Peyer's patch (tissue), 4 donors: ENCODE measurements around the gene CBX8. TPM values are rescaled to one million over a fixed set of nuclear protein-coding genes. Genes with fewer than 3 reads are reported as not detected.

ENCODE experiments used
- DNase-seq, 3 donors: peaks; one replicate each; pipeline ENCODE4 v3.0.0-alpha.2; 2017 to 2019
- H3K27ac ChIP-seq, 4 donors: fragments of 200-600 bp; sonication (generic); one replicate each; pipeline ENCODE4 v1.5.1; 2016 to 2019
- H3K27me3 ChIP-seq, 2 donors: fragments of 200-600 bp; sonication (generic); one replicate each; pipeline ENCODE4 v1.5.1; 2019
- H3K36me3 ChIP-seq, 3 donors: fragments of 200-600 bp; sonication (generic); one replicate each; pipeline ENCODE4 v1.5.1; 2016 to 2019
- H3K4me1 ChIP-seq, 4 donors: fragments of 200-600 bp; sonication (generic); one replicate each; pipeline ENCODE4 v1.5.1; 2016 to 2019
- H3K4me3 ChIP-seq, 4 donors: fragments of 200-600 bp; sonication (generic); 1 replicate in 3 of 4; 2 replicates in 1 of 4; pipeline ENCODE4 v1.5.1; 2016 to 2019; ENCODE audit warnings: mild to moderate bottlenecking in 1 of 4
- H3K9me3 ChIP-seq, 4 donors: fragments of 200-600 bp; sonication (generic); one replicate each; pipeline ENCODE4 v1.5.1; 2016 to 2019; ENCODE audit warnings: mild to moderate bottlenecking in 1 of 4
- CTCF ChIP-seq, 6 experiments: fragments of 450-650 bp in 4 of 6; fragments of 200-600 bp in 2 of 6; sonication (generic) in 1 of 6; IDR thresholded peaks; one replicate each; pipeline ENCODE4 v1.5.1; 2017 to 2019; ENCODE audit warnings: antibody characterized with exemption in 6 of 6, mild to moderate bottlenecking in 3 of 6, moderate library complexity in 1 of 6
- POLR2A ChIP-seq, 2 donors: fragments of 450-650 bp; IDR thresholded peaks; one replicate each; pipeline ENCODE4 v1.5.1; 2017; ENCODE audit warnings: antibody characterized with exemption in 2 of 2, mild to moderate bottlenecking in 2 of 2, moderate library complexity in 2 of 2
- total RNA-seq, 4 donors: library from RNA; depleted of rRNA; stranded (reverse); fragments of >200 nt; gene quantifications; one replicate each; pipeline ENCODE4 v1.1.0, GENCODE V29; 2016

CBX8 gene
- total RNA-seq, 4 donors from 2014 or later: 2.5 to 14.9 (median 3.5) TPM

GRCh38 chr17:79843474-79843815 lies 46.6 kb upstream of the CBX8 start:
- no peak for TF ChIP-seq POLR2A (IDR thresholded peaks at IDR 0.05)
- TF ChIP-seq CTCF (IDR thresholded peaks at IDR 0.05): no peak
- no peaks in the 10 kb centered on the region for H3K36me3 ChIP-seq
- peak in 1 of 3 donors; percentile 64 for DNase-seq
- peaks cover 15 to 62% (median 45%) of the 10 kb centered on the region in 4 donors for H3K4me1 ChIP-seq
- peak overlapping the region in 2 of 4 donors; percentile 52 to 89 for H3K27ac ChIP-seq
- peaks cover 0 to 28% of the 10 kb centered on the region in 2 donors for H3K27me3 ChIP-seq
- peak overlapping the region; percentile 34 to 66 (median 52) for H3K4me3 ChIP-seq
- H3K9me3 ChIP-seq: no peaks in the 10 kb centered on the region

- H3K36me3 ChIP-seq: no peaks in the 10 kb centered on the region
- H3K4me3 ChIP-seq: peak overlapping the region; percentile 34 to 66 (median 52)
- no peak for DNase-seq
- peaks cover 0 to 28% of the 10 kb centered on the region in 2 donors for H3K27me3 ChIP-seq
- TF ChIP-seq POLR2A (IDR thresholded peaks at IDR 0.05) (no peak), CTCF (IDR thresholded peaks at IDR 0.05) (peak in 1 of 6 experiments; percentile 10)
- H3K4me1 ChIP-seq: peaks cover 15 to 66% (median 45%) of the 10 kb centered on the region in 4 donors
- peak overlapping the region in 1 of 4 donors; percentile 52 for H3K27ac ChIP-seq
- H3K9me3 ChIP-seq: no peaks in the 10 kb centered on the region
Observed at GRCh38 chr17:79842656-79843473, 46.0 kb upstream of the CBX8 start.

- H3K4me3 ChIP-seq: peak overlapping the region in 1 of 4 donors; percentile 42
- peaks cover 0 to 28% of the 10 kb centered on the region in 2 donors for H3K27me3 ChIP-seq
- TF ChIP-seq POLR2A (IDR thresholded peaks at IDR 0.05): no peak
- TF ChIP-seq CTCF (IDR thresholded peaks at IDR 0.05): no peak
- no peaks in the 10 kb centered on the region for H3K9me3 ChIP-seq
- H3K4me1 ChIP-seq: peaks cover 15 to 73% (median 48%) of the 10 kb centered on the region in 4 donors
- peak in 1 of 3 donors; percentile 57 for DNase-seq
- no peak overlapping the region for H3K27ac ChIP-seq
- no peaks in the 10 kb centered on the region for H3K36me3 ChIP-seq
Observed at GRCh38 chr17:79842136-79842655, 45.3 kb upstream of the CBX8 start.

DNA sequence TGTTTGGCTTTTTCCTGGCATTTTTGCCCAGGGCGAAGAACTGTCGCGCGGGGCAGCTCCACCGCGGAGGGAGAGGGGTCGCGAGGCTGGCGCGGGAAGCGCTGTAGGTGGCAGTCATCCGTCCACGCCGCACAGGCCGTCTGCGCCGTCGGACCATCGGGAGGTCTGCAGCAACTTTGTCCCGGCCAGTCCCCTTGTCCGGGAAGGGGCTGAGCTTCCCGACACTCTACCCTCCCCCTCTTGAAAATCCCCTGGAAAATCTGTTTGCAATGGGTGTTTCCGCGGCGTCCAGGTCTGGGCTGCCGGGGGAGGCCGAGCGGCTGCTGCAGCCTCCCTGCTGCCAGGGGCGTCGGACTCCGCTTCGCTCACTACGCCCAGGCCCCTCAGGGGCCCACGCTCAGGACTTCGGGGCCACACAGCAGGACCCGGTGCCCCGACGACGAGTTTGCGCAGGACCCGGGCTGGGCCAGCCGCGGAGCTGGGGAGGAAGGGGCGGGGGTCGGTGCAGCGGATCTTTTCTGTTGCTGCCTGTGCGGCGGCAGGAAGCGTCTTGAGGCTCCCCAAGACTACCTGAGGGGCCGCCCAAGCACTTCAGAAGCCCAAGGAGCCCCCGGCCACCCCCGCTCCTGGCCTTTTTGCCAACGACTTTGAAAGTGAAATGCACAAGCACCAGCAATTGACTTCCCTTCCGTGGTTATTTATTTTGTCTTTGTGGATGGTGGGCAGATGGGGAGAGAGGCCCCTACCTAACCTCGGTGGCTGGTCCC lies 44.7 kb upstream of the CBX8 start:
- no peaks in the 10 kb centered on the region for H3K9me3 ChIP-seq
- peak in 1 of 3 donors; percentile 50 for DNase-seq
- H3K4me1 ChIP-seq: peaks cover 21 to 79% (median 54%) of the 10 kb centered on the region in 4 donors
- H3K27ac ChIP-seq: no peak overlapping the region
- TF ChIP-seq POLR2A (IDR thresholded peaks at IDR 0.05): no peak
- no peak for TF ChIP-seq CTCF (IDR thresholded peaks at IDR 0.05)
- no peak overlapping the region for H3K4me3 ChIP-seq
- no peaks in the 10 kb centered on the region for H3K36me3 ChIP-seq
- peaks cover 0 to 28% of the 10 kb centered on the region in 2 donors for H3K27me3 ChIP-seq

DNA sequence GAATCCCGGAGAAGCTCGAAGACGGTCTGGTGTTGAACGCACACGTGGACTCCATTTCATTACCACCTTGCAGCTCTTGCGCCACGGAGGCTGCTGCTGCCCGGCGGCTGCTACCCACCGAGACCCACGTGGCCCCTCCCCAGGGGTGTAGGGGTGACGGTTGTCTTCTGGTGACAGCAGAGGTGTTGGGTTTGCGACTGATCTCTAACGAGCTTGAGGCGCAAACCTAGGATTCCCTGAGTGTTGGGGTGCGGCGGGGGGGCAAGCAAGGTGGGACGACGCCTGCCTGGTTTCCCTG lies 44.1 kb upstream of the CBX8 start:
- peaks cover 22 to 85% (median 60%) of the 10 kb centered on the region in 4 donors for H3K4me1 ChIP-seq
- peaks cover 0 to 28% of the 10 kb centered on the region in 2 donors for H3K27me3 ChIP-seq
- H3K36me3 ChIP-seq: no peaks in the 10 kb centered on the region
- DNase-seq: no peak
- H3K9me3 ChIP-seq: no peaks in the 10 kb centered on the region
- no peak for TF ChIP-seq CTCF (IDR thresholded peaks at IDR 0.05)
- no peak for TF ChIP-seq POLR2A (IDR thresholded peaks at IDR 0.05)
- no peak overlapping the region for H3K27ac ChIP-seq
- peak overlapping the region in 3 of 4 donors; percentile 21 to 39 (median 22) for H3K4me3 ChIP-seq
